Type B pancreatic cell (in vitro differentiated cells): ENCODE measurements around the gene SDHAF1. TPM values are rescaled to one million over a fixed set of nuclear protein-coding genes. Genes with fewer than 3 reads are reported as not detected.
A peak's percentile ranks its signal among the peaks of the same experiment; 100 is the strongest.

ENCODE experiments used
- DNase-seq: peaks from one replicate; pipeline ENCODE4 v3.0.0; 2021; ENCODE audit warnings: mixed read lengths; ENCODE audit not compliant: unreplicated experiment; ENCODE audit errors: extremely low spot score
- H3K27ac Mint-ChIP-seq: 2 replicates; pipeline ENCODE4 v1.8.0; 2021; ENCODE audit warnings: mild to moderate bottlenecking, mixed read lengths
- H3K27me3 Mint-ChIP-seq: 2 replicates; pipeline ENCODE4 v1.8.0; 2021; ENCODE audit warnings: mixed read lengths
- H3K36me3 Mint-ChIP-seq: 2 replicates; pipeline ENCODE4 v1.8.0; 2021; ENCODE audit warnings: mixed read lengths
- H3K4me1 Mint-ChIP-seq: one replicate; pipeline ENCODE4 v1.8.0; 2021; ENCODE audit warnings: mixed read lengths; ENCODE audit not compliant: unreplicated experiment
- H3K4me3 Mint-ChIP-seq: 2 replicates; pipeline ENCODE4 v1.8.0; 2021; ENCODE audit warnings: mild to moderate bottlenecking, mixed read lengths
- H3K9me3 Mint-ChIP-seq: 2 replicates; pipeline ENCODE4 v1.8.0; 2021; ENCODE audit warnings: mixed read lengths
- CTCF ChIP-seq: fragments of 200-600 bp; sonication (generic); conservative IDR thresholded peaks from 2 replicates; pipeline ENCODE4 v1.5.0; 2021; ENCODE audit warnings: antibody characterized with exemption, mild to moderate bottlenecking
- total RNA-seq: library from RNA; stranded (reverse); gene quantifications from 2 replicates; pipeline ENCODE4 v1.2.1, GENCODE V29; 2021; ENCODE audit warnings: low replicate concordance

Gene SDHAF1
- total RNA-seq, 1 donor from 2014 or later: 16.1 TPM

GRCh38 chr19:36013280-36014011 lies 18.5 kb downstream of the SDHAF1 start:
- Mint-ChIP-seq H3K4me3 (peak overlapping the region; percentile 99), H3K9me3 (no peaks in the 10 kb centered on the region), H3K27me3 (no peaks in the 10 kb centered on the region), H3K36me3 (peaks cover 4% of the 10 kb centered on the region), H3K27ac (peak overlapping the region; percentile 92), H3K4me1 (peaks cover 29% of the 10 kb centered on the region)
- no peak for TF ChIP-seq CTCF
- no peak for DNase-seq

- no peaks in the 10 kb centered on the region for H3K9me3 Mint-ChIP-seq
- H3K27me3 Mint-ChIP-seq: no peaks in the 10 kb centered on the region
- peak within 1 kb of the TSS; percentile 92 for H3K27ac Mint-ChIP-seq
- peak; percentile 98 for DNase-seq
- H3K4me1 Mint-ChIP-seq: peaks cover 24% of the 10 kb centered on the region
- peak; percentile 40 for TF ChIP-seq CTCF
- peaks cover 4% of the 10 kb centered on the region for H3K36me3 Mint-ChIP-seq
- H3K4me3 Mint-ChIP-seq: peak within 1 kb of the TSS; percentile 99
These were observed 19.3 kb downstream of the SDHAF1 start, which contains the start of gene ALKBH6 for GRCh38 chr19:36014012-36014924. ALKBH6 (minus strand) TSS chr19:36014213; CDS start chr19:36013397, 816 bp downstream.

- H3K36me3 Mint-ChIP-seq: peaks cover 7% of the 10 kb centered on the region
- no peak for TF ChIP-seq CTCF
- no peaks in the 10 kb centered on the region for H3K27me3 Mint-ChIP-seq
- no peak for DNase-seq
- H3K4me3 Mint-ChIP-seq: no peak overlapping the region
- peaks cover 6% of the 10 kb centered on the region for H3K4me1 Mint-ChIP-seq
- no peak overlapping the region for H3K27ac Mint-ChIP-seq
- no peaks in the 10 kb centered on the region for H3K9me3 Mint-ChIP-seq
These were observed 24.2 kb downstream of the SDHAF1 start for GRCh38 chr19:36019061-36019670.

- Mint-ChIP-seq H3K4me3 (no peak overlapping the region), H3K9me3 (no peaks in the 10 kb centered on the region), H3K27me3 (no peaks in the 10 kb centered on the region), H3K4me1 (no peaks in the 10 kb centered on the region), H3K36me3 (peaks cover 4% of the 10 kb centered on the region), H3K27ac (no peak overlapping the region)
- DNase-seq: no peak
- TF ChIP-seq CTCF: no peak
These were observed 28.4 kb downstream of the SDHAF1 start for GRCh38 chr19:36023432-36023831.

- no peaks in the 10 kb centered on the region for H3K27me3 Mint-ChIP-seq
- H3K27ac Mint-ChIP-seq: no peak overlapping the region
- H3K9me3 Mint-ChIP-seq: no peaks in the 10 kb centered on the region
- H3K4me3 Mint-ChIP-seq: no peak overlapping the region
- H3K4me1 Mint-ChIP-seq: no peaks in the 10 kb centered on the region
- no peak for TF ChIP-seq CTCF
- no peak for DNase-seq
- peaks cover 4% of the 10 kb centered on the region for H3K36me3 Mint-ChIP-seq
These were observed 30.6 kb downstream of the SDHAF1 start for GRCh38 chr19:36025541-36025940.
